Neural cell (in vitro differentiated cells): ENCODE data around the gene PUS10. TPM values are rescaled to one million over a fixed set of nuclear protein-coding genes. Genes with fewer than 3 reads are reported as not detected.
"Not testable (repeated sequence)": the region's sequence is repeated elsewhere in the genome, so short reads cannot be mapped to it uniquely, and the experiment has no call there.

Experiments used
- H2AFZ ChIP-seq: fragments of 200-600, 300-800 bp; sonication (generic), shearing (Covaris generic); 2 replicates; pipeline ENCODE4 v1.6.0; 2014; ENCODE audit warnings: low read depth, mild to moderate bottlenecking, antibody characterized with exemption, low read length, moderate library complexity
- H3F3A ChIP-seq: fragments of 200-600 bp; shearing (Covaris generic); 2 replicates; pipeline ENCODE4 v1.6.1; 2016; ENCODE audit warnings: mild to moderate bottlenecking, moderate library complexity, mixed read lengths, antibody characterized with exemption, low read length; ENCODE audit not compliant: insufficient read depth, poor library complexity, severe bottlenecking
- H3K27ac ChIP-seq: fragments of 200-600, 300-800 bp; sonication (generic), shearing (Covaris generic); 2 replicates; pipeline ENCODE4 v1.5.1; 2014; ENCODE audit warnings: mild to moderate bottlenecking, low read length, moderate library complexity
- H3K27me3 ChIP-seq: fragments of 300-800, 200-600 bp; sonication (generic), shearing (Covaris generic); 2 replicates; pipeline ENCODE4 v1.6.0; 2014; ENCODE audit warnings: mild to moderate bottlenecking, low read depth, low read length, moderate library complexity; ENCODE audit not compliant: insufficient read depth
- H3K36me3 ChIP-seq: fragments of 300-800, 200-600 bp; sonication (generic), shearing (Covaris generic); 2 replicates; pipeline ENCODE4 v1.5.1; 2014; ENCODE audit warnings: mild to moderate bottlenecking, antibody characterized with exemption, low read length, moderate library complexity; ENCODE audit not compliant: insufficient read depth
- H3K4me2 ChIP-seq: fragments of 300-800, 200-600 bp; sonication (generic), shearing (Covaris generic); 2 replicates; pipeline ENCODE4 v1.6.0; 2014; ENCODE audit warnings: mild to moderate bottlenecking, low read length
- H3K4me3 ChIP-seq: fragments of 300-800, 200-600 bp; sonication (generic), shearing (Covaris generic); 2 replicates; pipeline ENCODE4 v1.5.1; 2014; ENCODE audit warnings: mild to moderate bottlenecking, low read length, moderate library complexity
- H3K79me2 ChIP-seq: fragments of 200-600 bp; shearing (Covaris generic); replicated peaks from 2 replicates; pipeline ENCODE4 v1.6.0; 2014; ENCODE audit warnings: mild to moderate bottlenecking, low read length, moderate library complexity; ENCODE audit not compliant: insufficient read depth
- H3K9ac ChIP-seq: fragments of 300-800, 200-600 bp; sonication (generic), shearing (Covaris generic); 2 replicates; pipeline ENCODE4 v1.6.1; 2016; ENCODE audit warnings: mild to moderate bottlenecking, low read length, mixed read lengths
- H3K9me2 ChIP-seq: fragments of 200-600 bp; shearing (Covaris generic); 2 replicates; pipeline ENCODE4 v1.6.1; 2016; ENCODE audit warnings: mild to moderate bottlenecking, low read length, mixed read lengths; ENCODE audit not compliant: insufficient read depth
- H3K9me3 ChIP-seq: fragments of 200-600, 300-800 bp; sonication (generic), shearing (Covaris generic); 2 replicates; pipeline ENCODE4 v1.6.1; 2016; ENCODE audit warnings: mild to moderate bottlenecking, mixed run types, low read length, moderate library complexity, mixed read lengths
- H4K20me1 ChIP-seq: fragments of 200-600 bp; shearing (Covaris generic); 2 replicates; pipeline ENCODE4 v1.6.1; 2016; ENCODE audit warnings: mild to moderate bottlenecking, mixed run types; ENCODE audit not compliant: insufficient read depth
- EP300 ChIP-seq: fragments of 450-650 bp; conservative IDR thresholded peaks from 2 replicates; pipeline ENCODE4 v1.6.1; 2014; ENCODE audit warnings: antibody characterized with exemption, mild to moderate bottlenecking, moderate library complexity; ENCODE audit not compliant: poor library complexity, severe bottlenecking
- EZH2 ChIP-seq: fragments of 200-600, 300-800 bp; shearing (Covaris generic), sonication (generic); IDR thresholded peaks from 2 replicates; pipeline ENCODE4 v1.6.1; 2014; ENCODE audit warnings: antibody characterized with exemption, low read length, borderline replicate concordance, mild to moderate bottlenecking; ENCODE audit not compliant: insufficient read depth, poor library complexity, severe bottlenecking
- MXI1 ChIP-seq: fragments of 450-650 bp; conservative IDR thresholded peaks from 2 replicates; pipeline ENCODE4 v1.6.1; 2014; ENCODE audit warnings: antibody characterized with exemption, mild to moderate bottlenecking; ENCODE audit not compliant: poor library complexity, severe bottlenecking
- POLR2AphosphoS5 ChIP-seq: IDR thresholded peaks from 2 replicates; pipeline ENCODE4 v1.6.1; 2012
- RAD21 ChIP-seq: fragments of 450-650 bp; conservative IDR thresholded peaks from 2 replicates; pipeline ENCODE4 v1.6.1; 2014; ENCODE audit warnings: antibody characterized with exemption, mild to moderate bottlenecking, moderate library complexity
- REST ChIP-seq: IDR thresholded peaks from 2 replicates; pipeline ENCODE4 v1.6.1; 2012; ENCODE audit warnings: borderline replicate concordance
- SMC3 ChIP-seq: fragments of 450-650 bp; conservative IDR thresholded peaks from 2 replicates; pipeline ENCODE4 v1.6.1; 2014; ENCODE audit warnings: antibody characterized with exemption, mild to moderate bottlenecking, moderate library complexity; ENCODE audit not compliant: poor library complexity
- TAF1 ChIP-seq: IDR thresholded peaks from 2 replicates; pipeline ENCODE4 v1.6.1; 2012; ENCODE audit warnings: low read depth
- polyA plus RNA-seq: library from polyadenylated mRNA; depleted of rRNA; stranded (reverse); fragments of >200 nt; gene quantifications from 2 replicates; pipeline ENCODE4 v1.2.3, GENCODE V29; 2014
- TF ChIP-seq, protein P1 (sequence below): fragments of 450-650 bp; IDR thresholded peaks from 2 replicates; pipeline ENCODE4 v1.5.1; 2014; ENCODE audit warnings: antibody characterized with exemption, mild to moderate bottlenecking, moderate library complexity; ENCODE audit not compliant: poor library complexity, severe bottlenecking

The PUS10 gene
- polyA plus RNA-seq, 1 donor from 2014 or later: 3.5 TPM

DNA sequence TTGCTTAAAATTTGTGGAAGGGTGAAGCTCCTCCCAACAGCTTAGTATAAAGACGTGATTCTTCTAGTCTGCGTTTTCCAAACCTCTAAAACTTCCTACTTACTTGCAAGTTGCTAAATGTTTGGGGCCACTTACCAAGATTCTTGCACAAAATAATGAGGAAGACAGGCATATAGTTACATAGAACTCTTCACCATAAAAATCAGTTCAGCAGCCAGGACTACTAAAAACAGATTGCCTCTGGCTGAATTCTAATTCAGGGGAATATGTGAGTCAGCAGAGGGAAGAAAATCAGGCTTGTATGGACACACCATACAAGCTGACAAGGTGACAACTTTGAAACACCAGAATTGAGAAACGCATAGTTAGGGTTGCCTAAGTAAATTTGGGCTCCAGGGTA is 3.3 kb downstream of the PUS10 start:
- Histone ChIP-seq H3F3A (no peaks in the 10 kb centered on the region), H3K9me3 (no peaks in the 10 kb centered on the region), H3K36me3 (no peaks in the 10 kb centered on the region), H3K9ac (no peak overlapping the region), H3K4me3 (no peak overlapping the region), H3K27ac (no peak overlapping the region), H3K4me2 (no peak overlapping the region), H4K20me1 (no peaks in the 10 kb centered on the region), H3K9me2 (no peaks in the 10 kb centered on the region), H3K79me2 (peaks cover 22% of the 10 kb centered on the region), H2AFZ (no peak overlapping the region), H3K27me3 (no peaks in the 10 kb centered on the region)
- TF ChIP-seq MXI1: no peak
- TF ChIP-seq RAD21: no peak
- TF ChIP-seq TAF1: no peak
- TF ChIP-seq EP300: no peak
- no peak for TF ChIP-seq SMC3
- TF ChIP-seq, protein P1, sequence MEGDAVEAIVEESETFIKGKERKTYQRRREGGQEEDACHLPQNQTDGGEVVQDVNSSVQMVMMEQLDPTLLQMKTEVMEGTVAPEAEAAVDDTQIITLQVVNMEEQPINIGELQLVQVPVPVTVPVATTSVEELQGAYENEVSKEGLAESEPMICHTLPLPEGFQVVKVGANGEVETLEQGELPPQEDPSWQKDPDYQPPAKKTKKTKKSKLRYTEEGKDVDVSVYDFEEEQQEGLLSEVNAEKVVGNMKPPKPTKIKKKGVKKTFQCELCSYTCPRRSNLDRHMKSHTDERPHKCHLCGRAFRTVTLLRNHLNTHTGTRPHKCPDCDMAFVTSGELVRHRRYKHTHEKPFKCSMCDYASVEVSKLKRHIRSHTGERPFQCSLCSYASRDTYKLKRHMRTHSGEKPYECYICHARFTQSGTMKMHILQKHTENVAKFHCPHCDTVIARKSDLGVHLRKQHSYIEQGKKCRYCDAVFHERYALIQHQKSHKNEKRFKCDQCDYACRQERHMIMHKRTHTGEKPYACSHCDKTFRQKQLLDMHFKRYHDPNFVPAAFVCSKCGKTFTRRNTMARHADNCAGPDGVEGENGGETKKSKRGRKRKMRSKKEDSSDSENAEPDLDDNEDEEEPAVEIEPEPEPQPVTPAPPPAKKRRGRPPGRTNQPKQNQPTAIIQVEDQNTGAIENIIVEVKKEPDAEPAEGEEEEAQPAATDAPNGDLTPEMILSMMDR: no peak
- no peak for TF ChIP-seq REST
- no peak for TF ChIP-seq EZH2
- TF ChIP-seq POLR2AphosphoS5: no peak

DNA sequence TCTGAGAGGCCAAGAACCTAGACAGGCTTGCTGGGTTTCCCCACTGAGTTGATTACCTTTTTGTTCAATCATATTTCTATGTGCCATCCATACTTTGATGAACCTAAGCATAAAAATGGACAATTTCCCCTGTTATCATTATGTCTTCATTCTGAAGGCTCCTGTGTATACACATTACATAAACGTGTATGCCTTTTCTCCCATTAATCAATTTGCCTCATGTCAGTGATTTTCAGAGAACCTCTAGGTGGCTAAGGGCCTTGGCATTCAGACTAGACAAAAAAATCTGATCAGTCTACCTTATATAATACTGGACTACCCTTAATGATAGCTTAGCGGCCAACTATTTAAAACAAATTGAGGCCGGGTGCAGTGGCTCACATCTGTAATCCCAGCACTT is 4.7 kb downstream of the PUS10 start:
- Histone ChIP-seq H4K20me1 (no peaks in the 10 kb centered on the region), H3K4me2 (no peak overlapping the region), H3K27me3 (no peaks in the 10 kb centered on the region), H3K4me3 (no peak overlapping the region), H3K79me2 (peaks cover 8% of the 10 kb centered on the region), H3K9ac (no peak overlapping the region), H3F3A (no peaks in the 10 kb centered on the region), H2AFZ (no peak overlapping the region), H3K9me2 (no peaks in the 10 kb centered on the region), H3K27ac (no peak overlapping the region), H3K36me3 (no peaks in the 10 kb centered on the region), H3K9me3 (no peaks in the 10 kb centered on the region)
- no peak for TF ChIP-seq MXI1
- no peak for TF ChIP-seq RAD21
- TF ChIP-seq, protein P1: no peak
- no peak for TF ChIP-seq TAF1
- no peak for TF ChIP-seq EP300
- TF ChIP-seq EZH2: no peak
- no peak for TF ChIP-seq SMC3
- TF ChIP-seq REST: no peak
- TF ChIP-seq POLR2AphosphoS5: no peak

DNA sequence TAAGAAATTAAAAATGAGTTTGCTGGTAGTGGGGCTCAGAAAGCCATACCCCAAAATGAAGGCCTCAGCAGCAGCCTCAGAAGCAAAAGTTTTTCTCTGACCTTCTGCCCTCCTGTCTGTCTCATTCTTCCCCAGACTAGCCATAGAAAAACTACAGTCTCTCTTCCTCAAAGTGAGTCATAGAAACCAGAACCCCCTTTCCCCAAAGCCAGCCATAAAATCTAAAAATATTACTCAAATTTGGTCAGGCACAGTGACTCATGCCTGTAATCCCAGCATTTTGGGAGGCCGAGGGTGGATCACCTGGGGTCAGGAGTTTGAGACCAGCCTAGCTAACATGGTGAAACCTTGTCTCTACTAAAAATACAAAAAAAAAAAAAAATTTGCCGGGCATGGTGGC is 5.8 kb downstream of the PUS10 start:
- not testable (repeated sequence) for H3K27me3 ChIP-seq, H3K79me2 ChIP-seq, H4K20me1 ChIP-seq, H3K27ac ChIP-seq, H3K4me3 ChIP-seq, H2AFZ ChIP-seq, H3K36me3 ChIP-seq, H3K9me2 ChIP-seq, H3K4me2 ChIP-seq, H3F3A ChIP-seq, H3K9ac ChIP-seq, H3K9me3 ChIP-seq
